Pancreas (tissue), 10 donors: ENCODE measurements around the gene PDGFA. TPM values are rescaled to one million over a fixed set of nuclear protein-coding genes. Genes with fewer than 3 reads are reported as not detected.

Experiments used
- ATAC-seq, 4 donors: fragments of 200-7000 bp; cut with Tn5 transposase; one replicate each; pipeline versions ENCODE4 v1.8.0 to v1.9.1; 2020; ENCODE audit warnings: mild to moderate bottlenecking in 4 of 4, moderate library complexity in 4 of 4
- DNase-seq, 6 donors: peaks; one replicate each; pipeline ENCODE4 v3.0.0-alpha.2; 2020
- FAIRE-seq: peaks from 2 replicates; lab custom pipeline; 2012; peaks lifted over from hg19 to GRCh38; lab: Jason Lieb, UNC
- H3K27ac ChIP-seq, 4 donors: fragments of 200-600 bp; sonication (generic); 1 replicate in 3 of 4; 2 replicates in 1 of 4; pipeline versions ENCODE4 v1.5.0 to v1.8.0; 2020
- H3K27me3 ChIP-seq, 4 donors: fragments of 200-600 bp; one replicate each; pipeline ENCODE4 v1.8.0; 2021
- H3K36me3 ChIP-seq, 3 donors: fragments of 200-600 bp; sonication (generic) in 1 of 3; one replicate each; pipeline versions ENCODE4 v1.5.0 to v1.8.0; 2020 to 2021
- H3K4me1 ChIP-seq, 3 donors: fragments of 200-600 bp; one replicate each; pipeline ENCODE4 v1.8.0; 2021
- H3K4me3 ChIP-seq, 4 donors: fragments of 200-600 bp; sonication (generic) in 2 of 4; one replicate each; pipeline versions ENCODE4 v1.5.0 to v1.8.0; 2020 to 2021
- H3K9me3 ChIP-seq, 4 donors: fragments of 200-600 bp; one replicate each; pipeline ENCODE4 v1.8.0; 2021
- WGBS, 2 donors: extraction: QIAGEN DNeasy Blood & Tissue Kit; methylation state at CpG; one replicate each; pipeline ENCODE4 v1.1.7; 2013; 5-methylcytosine and 5-hydroxymethylcytosine counted together
- intact Hi-C, 3 donors: fragments of 100-400 bp; cut with DNase I; formaldehyde crosslinking; loops; one replicate each; pipeline versions ENCODE4 v1.11.1 to v1.14.2; 2022
- polyA plus RNA-seq, 2 donors: library from polyadenylated mRNA; stranded (reverse); fragments of 200-250 nt; gene quantifications; one replicate each; pipeline ENCODE4 v1.2.3, GENCODE V29; 2013
- total RNA-seq, 6 donors: library from RNA; stranded (reverse); fragmentation: NEBNext Ultra II Directional in 4 of 6; extraction: Animal tissue kit (Norgen Biotek cat#: 25700) in 4 of 6; gene quantifications; one replicate each; pipeline versions ENCODE4 v1.2.1 to v1.2.4, GENCODE V29; 2021 to 2023
- TF ChIP-seq, protein P1 (sequence below), 4 donors: fragments of 200-600 bp; sonication (generic) in 3 of 4; IDR thresholded peaks; one replicate each; pipeline versions ENCODE4 v1.5.0 to v1.8.0; 2021; ENCODE audit warnings: antibody characterized with exemption in 4 of 4
- donor health status: healthy with polysubstance abuse.
- donor health status: DM: no; HTN: no; CAD: no; lungs with moderate emphysema.
- donor health status: DM: no; HTN: no; CAD: no.
- donor health status: control.
- donor health status: control.
- donor health status: Bipolar disorder and iron deficiency.
- donor health status: DM: yes; HTN: yes; CAD: no.
- donor health status: DM: no; HTN: no; CAD: no.
- donor health status: DM: no; HTN: no; CAD: no.
- donor health status: DM: yes; HTN: yes; CAD: no.

PDGFA gene
- total and polyA plus RNA-seq, 8 donors = 53.3 to 175 (median 65.6) TPM

DNA sequence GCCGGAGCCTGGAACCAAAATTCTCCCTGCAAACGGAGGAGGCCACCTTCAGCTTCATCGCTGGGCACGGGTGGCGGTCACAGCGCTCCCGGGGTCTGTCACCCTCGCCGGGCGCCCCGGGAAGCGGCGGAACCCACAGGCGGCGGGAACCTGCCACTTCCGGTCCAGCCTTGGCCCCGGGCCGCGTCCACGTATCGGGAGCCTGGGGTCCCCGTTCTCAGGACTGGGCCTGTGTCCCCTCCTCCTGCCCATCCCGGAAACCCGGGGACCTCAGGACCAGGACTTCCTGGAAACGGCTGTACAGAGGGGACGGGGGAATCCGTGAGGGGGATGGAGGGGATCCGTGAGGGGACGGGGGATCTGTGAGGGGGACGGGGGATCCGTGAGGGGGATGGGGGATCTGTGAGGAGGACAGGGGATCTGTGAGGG lies 25.4 kb downstream of the PDGFA start:
- Histone ChIP-seq H3K4me1 (peaks cover 0 to 8% (median 0%) of the 10 kb centered on the region in 3 donors), H3K27ac (no peak overlapping the region), H3K9me3 (no peaks in the 10 kb centered on the region), H3K27me3 (no peaks in the 10 kb centered on the region), H3K4me3 (no peak overlapping the region), H3K36me3 (peaks cover 0 to 26% (median 0%) of the 10 kb centered on the region in 3 donors)
- ATAC-seq (no peak), FAIRE-seq (no peak), DNase-seq (peak in 4 of 6 donors; percentile 8 to 79 (median 20))
- intact Hi-C loops = loop anchor here in 1 of 3 donors (10.0 kb wide), 1 partner anchor 129 kb away; no protein-coding TSS in a partner anchor
- WGBS, 2 donors = 75 to 77% methylated on average over 30 to 31 of the region's 31 CpGs
- TF ChIP-seq, protein P1, sequence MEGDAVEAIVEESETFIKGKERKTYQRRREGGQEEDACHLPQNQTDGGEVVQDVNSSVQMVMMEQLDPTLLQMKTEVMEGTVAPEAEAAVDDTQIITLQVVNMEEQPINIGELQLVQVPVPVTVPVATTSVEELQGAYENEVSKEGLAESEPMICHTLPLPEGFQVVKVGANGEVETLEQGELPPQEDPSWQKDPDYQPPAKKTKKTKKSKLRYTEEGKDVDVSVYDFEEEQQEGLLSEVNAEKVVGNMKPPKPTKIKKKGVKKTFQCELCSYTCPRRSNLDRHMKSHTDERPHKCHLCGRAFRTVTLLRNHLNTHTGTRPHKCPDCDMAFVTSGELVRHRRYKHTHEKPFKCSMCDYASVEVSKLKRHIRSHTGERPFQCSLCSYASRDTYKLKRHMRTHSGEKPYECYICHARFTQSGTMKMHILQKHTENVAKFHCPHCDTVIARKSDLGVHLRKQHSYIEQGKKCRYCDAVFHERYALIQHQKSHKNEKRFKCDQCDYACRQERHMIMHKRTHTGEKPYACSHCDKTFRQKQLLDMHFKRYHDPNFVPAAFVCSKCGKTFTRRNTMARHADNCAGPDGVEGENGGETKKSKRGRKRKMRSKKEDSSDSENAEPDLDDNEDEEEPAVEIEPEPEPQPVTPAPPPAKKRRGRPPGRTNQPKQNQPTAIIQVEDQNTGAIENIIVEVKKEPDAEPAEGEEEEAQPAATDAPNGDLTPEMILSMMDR (IDR thresholded peaks at IDR 0.05) = no peak

DNA sequence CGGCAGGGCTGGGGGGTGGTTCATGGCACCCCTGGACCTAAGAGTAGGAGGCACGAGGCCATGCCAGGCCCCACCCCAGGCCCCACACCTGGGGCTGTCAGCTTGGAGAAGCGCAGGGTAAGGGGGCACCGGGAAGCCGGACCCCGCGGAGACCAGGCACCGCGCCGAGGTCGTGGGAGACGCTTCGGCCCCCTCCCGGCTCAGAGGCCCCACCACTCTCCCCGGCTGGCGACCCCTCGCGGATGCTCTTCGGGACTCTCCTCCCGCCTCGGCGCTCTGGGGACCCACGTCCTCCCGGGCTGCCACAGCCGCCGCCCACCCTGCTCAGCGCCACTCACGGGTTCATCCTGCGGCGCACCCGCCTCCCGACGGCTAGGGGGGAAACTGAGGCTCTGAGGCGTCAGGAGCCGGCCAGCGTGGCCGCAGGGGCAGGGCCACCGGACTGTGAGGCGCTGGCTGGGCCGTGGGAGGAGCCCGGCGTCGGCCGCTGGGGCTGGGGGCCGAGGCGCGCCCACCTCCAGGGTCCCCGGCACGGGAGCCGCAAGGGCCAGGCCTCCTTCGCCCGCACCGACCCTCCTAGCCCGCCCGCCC lies 25.9 kb downstream of the PDGFA start:
- intact Hi-C loops = loop anchor here in 1 of 3 donors (10.0 kb wide), 1 partner anchor 129 kb away; no protein-coding TSS in a partner anchor
- Histone ChIP-seq H3K4me3 (no peak overlapping the region), H3K27me3 (no peaks in the 10 kb centered on the region), H3K4me1 (peaks cover 0 to 2% (median 0%) of the 10 kb centered on the region in 3 donors), H3K9me3 (no peaks in the 10 kb centered on the region), H3K27ac (no peak overlapping the region), H3K36me3 (peaks cover 0 to 21% (median 0%) of the 10 kb centered on the region in 3 donors)
- WGBS, 2 donors = 93 to 94% methylated on average over 50 to 55 of the region's 55 CpGs
- DNase-seq (peak in 5 of 6 donors; percentile 2 to 79 (median 55)), ATAC-seq (no peak), FAIRE-seq (no peak)
- TF ChIP-seq, protein P1 (IDR thresholded peaks at IDR 0.05) = no peak

DNA sequence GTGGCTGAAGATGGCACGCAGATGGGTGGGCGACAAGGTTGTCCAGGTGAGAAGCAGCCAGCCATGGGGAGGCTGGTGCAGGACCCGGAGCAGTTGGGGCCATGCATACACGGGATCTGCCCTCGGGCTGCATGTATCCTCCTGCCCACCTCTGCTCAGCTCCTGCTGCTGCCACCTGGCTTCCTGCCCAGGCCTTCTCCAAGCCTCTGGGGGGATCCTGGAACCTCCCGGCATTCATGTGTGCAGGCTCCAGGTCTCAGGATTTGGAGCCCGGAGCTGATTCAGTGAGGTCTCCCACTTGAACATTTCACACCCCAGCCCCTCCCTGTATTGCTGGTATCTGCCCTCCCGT lies 27.0 kb downstream of the PDGFA start:
- no peaks in the 10 kb centered on the region for H3K27me3 ChIP-seq
- peak in 5 of 6 donors; percentile 6 to 76 (median 58) for DNase-seq
- 74 to 82% methylated on average over 8 of the region's 8 CpGs for WGBS, 2 donors
- intact Hi-C loops = loop anchor here in 1 of 3 donors (10.0 kb wide), 1 partner anchor 128 kb away; no protein-coding TSS in a partner anchor
- H3K27ac ChIP-seq = no peak overlapping the region
- FAIRE-seq = no peak
- no peaks in the 10 kb centered on the region for H3K9me3 ChIP-seq
- H3K36me3 ChIP-seq = peaks cover 0 to 12% (median 0%) of the 10 kb centered on the region in 3 donors
- no peaks in the 10 kb centered on the region for H3K4me1 ChIP-seq
- ATAC-seq = no peak
- TF ChIP-seq, protein P1 (IDR thresholded peaks at IDR 0.05) = no peak
- no peak overlapping the region for H3K4me3 ChIP-seq

DNA sequence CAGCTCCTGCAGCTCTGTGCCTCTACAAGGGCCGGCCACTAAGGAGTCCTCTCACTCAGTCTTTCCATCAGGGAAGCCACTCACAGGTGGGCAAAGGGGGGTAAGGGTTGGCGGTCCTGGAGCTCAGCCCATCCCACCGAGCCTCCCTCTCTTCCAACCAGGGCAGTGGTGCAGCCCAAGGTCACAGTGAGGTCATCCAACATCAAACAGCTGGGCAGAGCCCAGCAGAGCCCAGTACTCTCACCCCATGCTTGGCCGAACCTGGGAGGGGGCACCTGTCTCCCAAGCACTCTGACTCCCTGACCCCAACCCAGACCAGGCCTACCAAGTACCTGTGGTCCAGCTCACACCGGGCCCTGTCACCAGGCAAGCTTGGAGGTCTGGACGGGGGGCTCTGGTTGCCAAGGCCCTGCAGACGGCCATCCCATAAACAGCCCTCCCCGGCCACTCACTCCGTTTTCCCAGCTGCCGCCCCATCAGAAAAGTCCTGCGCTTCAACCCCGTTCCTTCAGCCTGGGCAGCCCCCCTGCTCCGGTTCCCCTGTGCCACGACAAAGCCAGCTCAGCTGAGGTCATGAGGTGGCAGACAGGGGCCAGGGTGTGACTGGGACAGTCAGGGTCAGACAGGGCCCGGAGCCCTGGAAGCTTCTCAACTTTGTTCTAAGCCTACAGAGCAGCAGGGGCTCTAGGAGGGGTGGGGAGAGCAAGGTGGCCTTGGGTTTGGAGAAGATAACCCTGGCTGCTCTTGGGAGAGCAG lies 27.5 kb downstream of the PDGFA start:
- ATAC-seq = no peak
- peak in 5 of 6 donors; percentile 4 to 66 (median 41) for DNase-seq
- no peak overlapping the region for H3K27ac ChIP-seq
- TF ChIP-seq, protein P1 (IDR thresholded peaks at IDR 0.05) = no peak
- no peak for FAIRE-seq
- no peaks in the 10 kb centered on the region for H3K27me3 ChIP-seq
- no peaks in the 10 kb centered on the region for H3K4me1 ChIP-seq
- H3K36me3 ChIP-seq = peaks cover 0 to 8% (median 0%) of the 10 kb centered on the region in 3 donors
- 83 to 87% methylated on average over 14 to 15 of the region's 15 CpGs for WGBS, 2 donors
- intact Hi-C loops = loop anchor here in 1 of 3 donors (10.0 kb wide), 1 partner anchor 127 kb away; no protein-coding TSS in a partner anchor
- no peaks in the 10 kb centered on the region for H3K9me3 ChIP-seq
- H3K4me3 ChIP-seq = no peak overlapping the region
